H1 (cell line): ENCODE measurements around the gene NGEF. TPM values are rescaled to one million over a fixed set of nuclear protein-coding genes. Genes with fewer than 3 reads are reported as not detected.

Experiments used
- CTCF ChIA-PET: fragments of 300-600 bp; sonication (Branson Sonifier 250); formaldehyde crosslinking; loops from one replicate; lab custom pipeline; 2021; ENCODE audit not compliant: partially characterized antibody; lab: Charles Lee
- POLR2A ChIA-PET: fragments of 300-600 bp; sonication (Branson Sonifier 250); formaldehyde crosslinking; loops from one replicate; lab custom pipeline; 2021; ENCODE audit warnings: inconsistent platforms; ENCODE audit not compliant: partially characterized antibody; lab: Charles Lee
- DNase-seq, 2 experiments: peaks; one replicate each; pipeline versions ENCODE4 v3.0.0 to v3.0.0-alpha.2; 2010 to 2022; ENCODE audit warnings: low spot score in 2 of 2, low read depth in 1 of 2, mixed read lengths in 1 of 2
- FAIRE-seq: peaks from 2 replicates; lab custom pipeline; 2011; peaks lifted over from hg19 to GRCh38; lab: Jason Lieb, UNC
- H2AFZ ChIP-seq: 2 replicates; pipeline ENCODE4 v1.8.1; 2012; ENCODE audit warnings: low read length, inconsistent platforms
- H2AK5ac ChIP-seq: 2 replicates; pipeline ENCODE4 v1.6.1; 2013; ENCODE audit warnings: low read depth, low read length
- H2BK120ac ChIP-seq: replicated peaks from 2 replicates; pipeline ENCODE3; 2013; ENCODE audit warnings: low read depth, low read length, inconsistent platforms
- H2BK12ac ChIP-seq: 2 replicates; pipeline ENCODE4 v1.6.1; 2013; ENCODE audit warnings: low read depth, low read length
- H2BK15ac ChIP-seq: 2 replicates; pipeline ENCODE4 v1.6.1; 2013; ENCODE audit warnings: low read length
- H2BK20ac ChIP-seq: 2 replicates; pipeline ENCODE4 v1.6.1; 2013; ENCODE audit warnings: low read length
- H2BK5ac ChIP-seq: 2 replicates; pipeline ENCODE4 v1.6.1; 2013; ENCODE audit warnings: low read depth, low read length
- H3K14ac ChIP-seq: 2 replicates; pipeline ENCODE4 v1.6.1; 2013; ENCODE audit warnings: inconsistent platforms; ENCODE audit not compliant: insufficient read length
- H3K18ac ChIP-seq: 2 replicates; pipeline ENCODE4 v1.6.1; 2013; ENCODE audit warnings: low read length; ENCODE audit errors: extremely low read depth
- H3K23ac ChIP-seq: 2 replicates; pipeline ENCODE4 v1.6.1; 2013; ENCODE audit warnings: inconsistent platforms; ENCODE audit not compliant: insufficient read length
- H3K23me2 ChIP-seq: 2 replicates; pipeline ENCODE4 v1.6.1; 2013; ENCODE audit warnings: low read depth, low read length
- H3K27ac ChIP-seq: 2 replicates; pipeline ENCODE4 v1.6.1; 2011; ENCODE audit warnings: low read depth, low read length, inconsistent platforms
- H3K27me3 ChIP-seq, 4 experiments: replicated peaks in 1 of 4; 1 replicate in 1 of 4; 2 replicates in 3 of 4; pipeline versions ENCODE4 v1.6.1 to v1.8.1; 2011 to 2013; ENCODE audit warnings: low read length in 3 of 4, mild to moderate bottlenecking in 3 of 4, inconsistent platforms in 2 of 4, mixed read lengths in 2 of 4, moderate library complexity in 1 of 4; ENCODE audit not compliant: control insufficient read depth in 3 of 4, insufficient read depth in 3 of 4; ENCODE audit errors: extremely low read depth in 1 of 4
- H3K36me3 ChIP-seq, 4 experiments: 2 replicates each; pipeline versions ENCODE4 v1.6.1 to v1.8.1; 2011 to 2013; ENCODE audit warnings: mild to moderate bottlenecking in 4 of 4, low read length in 3 of 4, moderate library complexity in 2 of 4, control low read depth in 1 of 4, inconsistent platforms in 1 of 4; ENCODE audit not compliant: insufficient read depth in 4 of 4, control insufficient read depth in 2 of 4
- H3K4ac ChIP-seq: replicated peaks from 2 replicates; pipeline ENCODE3; 2013; ENCODE audit warnings: low read length, low read depth, mixed read lengths, inconsistent platforms; ENCODE audit not compliant: insufficient read length
- H3K4me1 ChIP-seq, 4 experiments: replicated peaks in 1 of 4; 1 replicate in 1 of 4; 2 replicates in 3 of 4; pipeline versions ENCODE4 v1.6.1 to v1.8.1; 2011 to 2013; ENCODE audit warnings: low read length in 3 of 4, inconsistent platforms in 2 of 4, mixed read lengths in 1 of 4; ENCODE audit not compliant: insufficient read depth in 4 of 4, control insufficient read depth in 3 of 4
- H3K4me2 ChIP-seq, 2 experiments: 2 replicates each; pipeline versions ENCODE4 v1.6.1 to v1.8.1; 2011 to 2013; ENCODE audit warnings: low read depth in 2 of 2, low read length in 2 of 2, control low read depth in 1 of 2, inconsistent platforms in 1 of 2, mild to moderate bottlenecking in 1 of 2; ENCODE audit not compliant: insufficient read depth in 1 of 2
- H3K4me3 ChIP-seq, 4 experiments: fragments of 200-600, 300-600 bp in 1 of 4; sonication (generic), shearing (Covaris generic), sonication (Bioruptor Twin) in 1 of 4; 2 replicates each; pipeline versions ENCODE4 v1.5.1 to v1.8.1; 2011 to 2016; ENCODE audit warnings: low read length in 4 of 4, low read depth in 3 of 4, control low read depth in 2 of 4, inconsistent platforms in 2 of 4, mild to moderate bottlenecking in 2 of 4, mixed read lengths in 1 of 4, moderate library complexity in 1 of 4; ENCODE audit not compliant: insufficient read depth in 2 of 4; ENCODE audit errors: extremely low read depth in 1 of 4
- H3K56ac ChIP-seq: replicated peaks from 2 replicates; pipeline ENCODE3; 2013; ENCODE audit warnings: low read depth, mild to moderate bottlenecking, mixed read lengths, low read length, inconsistent platforms; ENCODE audit not compliant: insufficient read length
- H3K79me1 ChIP-seq: 2 replicates; pipeline ENCODE4 v1.6.1; 2013; ENCODE audit warnings: low read depth, low read length, control low read depth
- H3K79me2 ChIP-seq, 2 experiments: 2 replicates each; pipeline versions ENCODE4 v1.6.1 to v1.8.1; 2012 to 2013; ENCODE audit warnings: low read length in 2 of 2, mild to moderate bottlenecking in 2 of 2, inconsistent platforms in 1 of 2; ENCODE audit not compliant: insufficient read depth in 2 of 2, control insufficient read depth in 1 of 2
- H3K9ac ChIP-seq, 4 experiments: replicated peaks in 1 of 4; 1 replicate in 1 of 4; 2 replicates in 3 of 4; pipeline versions ENCODE4 v1.6.1 to v1.8.1; 2011 to 2013; ENCODE audit warnings: low read depth in 3 of 4, low read length in 3 of 4, control low read depth in 2 of 4, mild to moderate bottlenecking in 2 of 4, moderate library complexity in 2 of 4, inconsistent platforms in 1 of 4; ENCODE audit errors: extremely low read depth in 1 of 4
- H3K9me3 ChIP-seq, 2 experiments: 2 replicates each; pipeline versions ENCODE4 v1.6.1 to v1.8.1; 2012 to 2013; ENCODE audit warnings: mild to moderate bottlenecking in 2 of 2, moderate library complexity in 2 of 2, control low read depth in 1 of 2, inconsistent platforms in 1 of 2, low read depth in 1 of 2, low read length in 1 of 2, mixed read lengths in 1 of 2; ENCODE audit not compliant: insufficient read depth in 2 of 2
- H4K20me1 ChIP-seq, 2 experiments: replicated peaks in 1 of 2; 2 replicates each; pipeline versions ENCODE3 to v1.8.1; 2011 to 2013; ENCODE audit warnings: inconsistent platforms in 2 of 2, low read length in 2 of 2, mild to moderate bottlenecking in 1 of 2; ENCODE audit not compliant: insufficient read depth in 2 of 2, control insufficient read depth in 1 of 2
- H4K5ac ChIP-seq: 2 replicates; pipeline ENCODE4 v1.6.1; 2013; ENCODE audit warnings: low read length, low read depth, mixed read lengths, inconsistent platforms; ENCODE audit not compliant: insufficient read length
- H4K8ac ChIP-seq: 2 replicates; pipeline ENCODE4 v1.8.0; 2013; ENCODE audit warnings: mild to moderate bottlenecking, moderate library complexity, low read length, inconsistent platforms; ENCODE audit not compliant: insufficient read depth; ENCODE audit errors: extremely low read depth
- H4K91ac ChIP-seq: replicated peaks from 2 replicates; pipeline ENCODE3; 2013; ENCODE audit warnings: low read length, mixed read lengths, inconsistent platforms; ENCODE audit not compliant: insufficient read length
- EZH2 ChIP-seq: fragments of 200-600 bp; sonication (generic); IDR thresholded peaks from 2 replicates; pipeline ENCODE4 v1.7.1; 2012; ENCODE audit warnings: low read depth, mild to moderate bottlenecking, moderate library complexity, low read length, inconsistent platforms; ENCODE audit not compliant: severe bottlenecking
- MAFK ChIP-seq: IDR thresholded peaks from 2 replicates; pipeline ENCODE4 v1.6.1; 2012; ENCODE audit warnings: low read depth, mild to moderate bottlenecking, improper control_type of control experiment, low read length
- POLR2AphosphoS5 ChIP-seq: IDR thresholded peaks from 2 replicates; pipeline ENCODE4 v1.6.1; 2011; ENCODE audit warnings: low read depth, low read length
- WGBS, 2 experiments: shearing (Covaris generic) in 1 of 2; methylation state at CpG; one replicate each; pipeline versions ENCODE4 v1.1.6 to v1.1.7; 2013 to 2015; ENCODE audit warnings: low lambda C conversion rate in 2 of 2, mixed read lengths in 2 of 2, inconsistent platforms in 1 of 2, low coverage in 1 of 2, missing lambda C conversion rate in 1 of 2; ENCODE audit not compliant: insufficient replicate concordance in 2 of 2, insufficient coverage in 1 of 2, insufficient read length in 1 of 2; ENCODE audit errors: extremely low coverage in 1 of 2, missing lambda C conversion rate in 1 of 2; 5-methylcytosine and 5-hydroxymethylcytosine counted together
- polyA plus RNA-seq, 7 experiments: library from polyadenylated mRNA; depleted of rRNA in 3 of 7; stranded (reverse) in 5 of 7; unstranded in 2 of 7; fragments of >200 nt in 5 of 7; fragments of 200-250 nt in 2 of 7; gene quantifications; 1 replicate in 5 of 7; 2 replicates in 1 of 7; 4 replicates in 1 of 7; pipeline versions ENCODE4 v1.2.1 to v1.2.3, GENCODE V29; 2011 to 2013; ENCODE audit warnings: missing spikeins in 2 of 7, mixed read lengths in 2 of 7
- total RNA-seq: library from RNA; stranded (reverse); fragmentation: NEBNext Ultra II Directional; extraction: Animal tissue kit (Norgen Biotek cat#: 25700); gene quantifications from 2 replicates; pipeline ENCODE4 v1.2.1, GENCODE V29; 2021

NGEF gene
- total and polyA plus RNA-seq, 2 of the 8 experiments (the other 6 are each of a cell fraction or from before 2014, with no cell fraction given) = 2.7 to 3.2 TPM

- Histone ChIP-seq H4K91ac (no peak overlapping the region), H2BK5ac (no peak overlapping the region), H3K27ac (no peak overlapping the region), H4K5ac (no peak overlapping the region), H2BK15ac (no peak overlapping the region), H3K4me3 (no peak overlapping the region), H3K9me3 (no peaks in the 10 kb centered on the region), H2BK120ac (no peak overlapping the region), H2AFZ (0 out of 2 replicates have a peak overlapping the region, but pooled peaks have one; percentile 58), H3K9ac (no peak overlapping the region), H3K18ac (no peak overlapping the region), H3K79me1 (no peaks in the 10 kb centered on the region), H2AK5ac (no peak overlapping the region), H3K79me2 (no peaks in the 10 kb centered on the region), H3K27me3 (no peaks in the 10 kb centered on the region), H2BK12ac (0 out of 2 replicates have a peak overlapping the region, but pooled peaks have one; percentile 52), H4K8ac (no peak overlapping the region), H3K36me3 (no peaks in the 10 kb centered on the region), H3K14ac (no peak overlapping the region), H3K56ac (no peak overlapping the region), H3K4ac (no peak overlapping the region), H3K23ac (no peak overlapping the region), H4K20me1 (no peaks in the 10 kb centered on the region), H3K4me1 (no peaks in the 10 kb centered on the region), H2BK20ac (no peak overlapping the region), H3K23me2 (no peaks in the 10 kb centered on the region), H3K4me2 (no peak overlapping the region)
- no peak for TF ChIP-seq EZH2
- TF ChIP-seq POLR2AphosphoS5 = no peak
- peak; percentile 89 for TF ChIP-seq MAFK
- WGBS, 2 experiments = 90% methylated on average over 10 of the region's 10 CpGs; no CpG with 5 or more reads in 1 of the 2 experiments
- ChIA-PET POLR2A (no interaction called here), CTCF (interaction anchor here (0.7 kb wide), 1 partner anchor 10 kb away, joined by 4 read pairs; no protein-coding TSS in a partner anchor)
- DNase-seq (no peak), FAIRE-seq (no peak)
Measured at GRCh38 chr2:232941912-232942594, 71.0 kb downstream of the NGEF start.
